Lung (tissue), 12 donors: ENCODE results near the gene SETBP1. TPM values are rescaled to one million over a fixed set of nuclear protein-coding genes. Genes with fewer than 3 reads are reported as not detected.

Experiments
- ATAC-seq: fragments of 200-7000 bp; cut with Tn5 transposase; one replicate; pipeline ENCODE4 v1.9.1; 2020; ENCODE audit warnings: moderate number of reproducible peaks; ENCODE audit not compliant: insufficient read depth, low FRiP score
- DNase-seq, 3 donors: peaks; one replicate each; pipeline ENCODE4 v3.0.0-alpha.2; 2013 to 2017
- H3K27ac ChIP-seq, 2 donors: one replicate each; pipeline ENCODE4 v1.5.1; 2013; ENCODE audit warnings: mild to moderate bottlenecking in 2 of 2, moderate library complexity in 2 of 2, control low read depth in 1 of 2, inconsistent platforms in 1 of 2, low read depth in 1 of 2, low read length in 1 of 2
- H3K27me3 ChIP-seq, 3 donors: one replicate each; pipeline ENCODE4 v1.5.1; 2013; ENCODE audit warnings: low read length in 2 of 3; ENCODE audit not compliant: control insufficient read depth in 3 of 3, insufficient read depth in 3 of 3
- H3K36me3 ChIP-seq, 4 donors: one replicate each; pipeline ENCODE4 v1.5.1; 2013; ENCODE audit warnings: low read length in 4 of 4, mild to moderate bottlenecking in 1 of 4, moderate library complexity in 1 of 4; ENCODE audit not compliant: control insufficient read depth in 4 of 4, insufficient read depth in 4 of 4
- H3K4me1 ChIP-seq, 5 donors: one replicate each; pipeline ENCODE4 v1.5.1; 2013; ENCODE audit warnings: low read length in 5 of 5, mild to moderate bottlenecking in 2 of 5, moderate library complexity in 1 of 5; ENCODE audit not compliant: control insufficient read depth in 5 of 5, insufficient read depth in 5 of 5
- H3K4me3 ChIP-seq: one replicate; pipeline ENCODE4 v1.5.1; 2013; ENCODE audit warnings: mild to moderate bottlenecking, control low read depth, moderate library complexity
- H3K9ac ChIP-seq, 2 donors: one replicate each; pipeline ENCODE4 v1.5.1; 2013; ENCODE audit warnings: low read length in 2 of 2, control low read depth in 1 of 2; ENCODE audit not compliant: insufficient read depth in 1 of 2
- H3K9me3 ChIP-seq, 4 donors: one replicate each; pipeline ENCODE4 v1.5.1; 2013; ENCODE audit warnings: low read length in 3 of 4, mild to moderate bottlenecking in 1 of 4, moderate library complexity in 1 of 4; ENCODE audit not compliant: control insufficient read depth in 4 of 4, insufficient read depth in 3 of 4
- CTCF ChIP-seq: IDR thresholded peaks from 2 replicates; pipeline ENCODE4 v1.5.1; 2012; ENCODE audit warnings: mild to moderate bottlenecking; ENCODE audit errors: control extremely low read depth, extremely low read depth
- WGBS, 2 donors: extraction: QIAGEN DNeasy Blood & Tissue Kit; methylation state at CpG; one replicate each; pipeline ENCODE4 v1.1.7; 2013; 5-methylcytosine and 5-hydroxymethylcytosine counted together
- polyA plus RNA-seq, 2 donors: library from polyadenylated mRNA; stranded (reverse); fragments of 200-250 nt; gene quantifications; one replicate each; pipeline ENCODE4 v1.2.1, GENCODE V29; 2013
- total RNA-seq, 2 donors: library from RNA; depleted of rRNA in 1 of 2; stranded (reverse); fragments of >200 nt in 1 of 2; gene quantifications; one replicate each; pipeline ENCODE4 v1.2.1, GENCODE V29; 2014 to 2021
- donor health status: control.
- donor health status: control.
- donor health status: Bipolar disorder and iron deficiency.
- donor health status: healthy.
- donor health status: DM: yes; HTN: yes; CAD: no.

Gene SETBP1
- total and polyA plus RNA-seq, 4 donors: 1.6 to 43.8 (median 16.6) TPM

GRCh38 chr18:44830581-44830980 lies 149.9 kb downstream of the SETBP1 start:
- DNase-seq (peak in 2 of 3 donors; percentile 66 to 76), ATAC-seq (no peak)
- Histone ChIP-seq H3K4me1 (peaks cover 4 to 46% (median 17%) of the 10 kb centered on the region in 5 donors), H3K9ac (no peak overlapping the region), H3K27me3 (no peaks in the 10 kb centered on the region), H3K4me3 (no peak overlapping the region), H3K36me3 (no peaks in the 10 kb centered on the region), H3K27ac (no peak overlapping the region), H3K9me3 (no peaks in the 10 kb centered on the region)
- WGBS, 2 donors: 30 to 31% methylated on average over 1 of the region's 1 CpG
- TF ChIP-seq CTCF: no peak

GRCh38 chr18:44833786-44834185 lies 153.1 kb downstream of the SETBP1 start:
- Histone ChIP-seq H3K27ac (no peak overlapping the region), H3K4me1 (peaks cover 0 to 44% (median 7%) of the 10 kb centered on the region in 5 donors)
- WGBS, 2 donors: 92 to 97% methylated on average over 2 of the region's 2 CpGs

GRCh38 chr18:44834867-44835469 lies 154.3 kb downstream of the SETBP1 start:
- no peak for DNase-seq
- no peak for TF ChIP-seq CTCF
- Histone ChIP-seq H3K36me3 (no peaks in the 10 kb centered on the region), H3K4me1 (peaks cover 0 to 53% (median 11%) of the 10 kb centered on the region in 5 donors), H3K9ac (no peak overlapping the region), H3K4me3 (no peak overlapping the region), H3K27me3 (no peaks in the 10 kb centered on the region), H3K9me3 (no peaks in the 10 kb centered on the region), H3K27ac (no peak overlapping the region)
- 81 to 88% methylated on average over 5 of the region's 5 CpGs for WGBS, 2 donors
- no peak for ATAC-seq

More at GRCh38 chr18:44833786-44834185, 153.1 kb downstream of the SETBP1 start:
- TF ChIP-seq CTCF: no peak
- ATAC-seq (no peak), DNase-seq (no peak)
- Histone ChIP-seq H3K4me3 (no peak overlapping the region), H3K36me3 (no peaks in the 10 kb centered on the region), H3K27me3 (no peaks in the 10 kb centered on the region), H3K9me3 (no peaks in the 10 kb centered on the region), H3K9ac (no peak overlapping the region)

GRCh38 chr18:44835703-44836102 lies 155.0 kb downstream of the SETBP1 start:
- TF ChIP-seq CTCF: no peak
- WGBS, 2 donors: 69 to 87% methylated on average over 6 of the region's 6 CpGs
- peak in 2 of 3 donors; percentile 40 to 63 for DNase-seq
- Histone ChIP-seq H3K27ac (no peak overlapping the region), H3K9me3 (peaks cover 0 to 2% (median 0%) of the 10 kb centered on the region in 4 donors), H3K9ac (no peak overlapping the region), H3K27me3 (no peaks in the 10 kb centered on the region), H3K36me3 (no peaks in the 10 kb centered on the region), H3K4me3 (no peak overlapping the region), H3K4me1 (peaks cover 0 to 53% (median 11%) of the 10 kb centered on the region in 5 donors)
- no peak for ATAC-seq
